ENCODE data around the gene HIF1A. TPM values are rescaled to one million over a fixed set of nuclear protein-coding genes. Genes with fewer than 3 reads are reported as not detected.
"Not testable (repeated sequence)": the region's sequence is repeated elsewhere in the genome, so short reads cannot be mapped to it uniquely, and the experiment has no call there.

Gene HIF1A
- total RNA-seq, 1 experiment from 2014 or later: 319 TPM

DNA sequence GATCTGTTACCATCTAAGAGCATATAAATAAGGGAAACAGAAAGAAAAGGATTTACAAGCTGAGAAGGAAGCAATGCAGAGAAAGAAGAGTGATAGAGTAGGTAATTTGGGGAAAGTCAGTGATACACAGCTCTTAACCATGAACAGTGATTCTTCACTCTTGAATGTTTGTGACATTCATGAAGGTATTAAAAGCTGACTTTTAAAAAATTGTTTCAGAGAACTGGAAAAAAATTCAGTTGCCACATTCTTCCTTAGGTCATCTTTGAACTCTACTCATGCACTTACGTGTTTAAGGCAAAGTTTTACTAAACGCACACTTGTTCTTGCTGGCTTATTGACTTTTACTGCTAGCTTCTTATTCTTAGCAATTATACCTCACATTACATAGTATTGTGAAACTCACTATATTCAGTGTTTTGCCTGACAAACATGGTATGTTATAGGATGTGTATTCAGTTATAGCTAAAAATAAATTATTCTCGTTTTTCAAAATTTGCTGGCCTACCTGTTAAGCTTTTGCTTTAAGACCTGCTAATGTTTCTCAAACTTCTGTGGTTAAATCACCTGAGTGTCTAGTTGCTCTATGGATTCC lies 10.9 kb downstream of the HIF1A start:
- peaks cover 46% of the 10 kb centered on the region for H3K4me1 ChIP-seq (ENCODE audit: insufficient read depth, low read length)
- H4K20me1 ChIP-seq (ENCODE audit: low read length): peaks cover 83% of the 10 kb centered on the region
- H3K9me2 ChIP-seq (replicated peaks; ENCODE audit: low read length): no peaks in the 10 kb centered on the region
- CTCF ChIA-PET: interaction anchor here (0.5 kb wide), 1 partner anchor 146 kb away, joined by 5 read pairs; no protein-coding TSS in a partner anchor
- no TSS peak for BruUV-seq (replicated peaks)
- H3K9ac ChIP-seq (ENCODE audit: low read length): no peak overlapping the region
- peaks cover 9% of the 10 kb centered on the region; the same call in 1 of the 2 replicates for H3K36me3 ChIP-seq (ENCODE audit: low read depth, low read length)
- H3K4me2 ChIP-seq (ENCODE audit: low read length): no peak overlapping the region
- POLR2A ChIA-PET (ENCODE audit: unreplicated experiment): no interaction called here
- peaks cover 18% of the 10 kb centered on the region for H3F3A ChIP-seq (ENCODE audit: low read length, unreplicated experiment)
- intact Hi-C loops (cut with micrococcal nuclease): no loop called here
- H3K4me3 ChIP-seq (ENCODE audit: low read length): no peak overlapping the region
- no peak overlapping the region for H3K27ac ChIP-seq (ENCODE audit: low read length)
- H2AFZ ChIP-seq (ENCODE audit: low read length): no peak overlapping the region
- ATAC-seq (no peak), DNase-seq (no peak)
- TF ChIP-seq EZH2phosphoT487 (IDR thresholded peaks at IDR 0.05; ENCODE audit: borderline replicate concordance, low read length): no peak
- TF ChIP-seq, protein P1, sequence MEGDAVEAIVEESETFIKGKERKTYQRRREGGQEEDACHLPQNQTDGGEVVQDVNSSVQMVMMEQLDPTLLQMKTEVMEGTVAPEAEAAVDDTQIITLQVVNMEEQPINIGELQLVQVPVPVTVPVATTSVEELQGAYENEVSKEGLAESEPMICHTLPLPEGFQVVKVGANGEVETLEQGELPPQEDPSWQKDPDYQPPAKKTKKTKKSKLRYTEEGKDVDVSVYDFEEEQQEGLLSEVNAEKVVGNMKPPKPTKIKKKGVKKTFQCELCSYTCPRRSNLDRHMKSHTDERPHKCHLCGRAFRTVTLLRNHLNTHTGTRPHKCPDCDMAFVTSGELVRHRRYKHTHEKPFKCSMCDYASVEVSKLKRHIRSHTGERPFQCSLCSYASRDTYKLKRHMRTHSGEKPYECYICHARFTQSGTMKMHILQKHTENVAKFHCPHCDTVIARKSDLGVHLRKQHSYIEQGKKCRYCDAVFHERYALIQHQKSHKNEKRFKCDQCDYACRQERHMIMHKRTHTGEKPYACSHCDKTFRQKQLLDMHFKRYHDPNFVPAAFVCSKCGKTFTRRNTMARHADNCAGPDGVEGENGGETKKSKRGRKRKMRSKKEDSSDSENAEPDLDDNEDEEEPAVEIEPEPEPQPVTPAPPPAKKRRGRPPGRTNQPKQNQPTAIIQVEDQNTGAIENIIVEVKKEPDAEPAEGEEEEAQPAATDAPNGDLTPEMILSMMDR (conservative IDR thresholded peaks at IDR 0.05; ENCODE audit: low read depth, low read length): no peak
- TF ChIP-seq EZH2 (IDR thresholded peaks at IDR 0.05; ENCODE audit: low read length, unreplicated experiment): no peak
- peaks cover 93% of the 10 kb centered on the region for H3K79me2 ChIP-seq (ENCODE audit: low read length)
- no peaks in the 10 kb centered on the region for H3K9me3 ChIP-seq (ENCODE audit: low read length)
- H3K27me3 ChIP-seq (ENCODE audit: low read length): no peaks in the 10 kb centered on the region

DNA sequence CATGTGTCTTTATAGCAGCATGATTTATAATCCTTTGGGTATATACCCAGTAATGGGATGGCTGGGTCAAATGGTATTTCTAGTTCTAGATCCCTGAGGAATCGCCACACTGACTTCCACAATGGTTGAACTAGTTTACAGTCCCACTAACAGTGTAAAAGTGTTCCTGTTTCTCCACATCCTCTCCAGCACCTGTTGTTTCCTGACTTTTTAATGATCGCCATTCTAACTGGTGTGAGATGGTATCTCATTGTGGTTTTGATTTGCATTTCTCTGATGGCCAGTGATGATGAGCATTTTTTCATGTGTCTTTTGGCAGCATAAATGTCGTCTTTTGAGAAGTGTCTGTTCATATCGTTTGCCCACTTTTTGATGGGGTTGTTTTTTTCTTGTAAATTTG lies 12.5 kb downstream of the HIF1A start:
- POLR2A ChIA-PET (ENCODE audit: unreplicated experiment); H3K36me3 ChIP-seq (ENCODE audit: low read depth, low read length); H3K4me2 ChIP-seq (ENCODE audit: low read length); DNase-seq; H3K27ac ChIP-seq (ENCODE audit: low read length); H3K27me3 ChIP-seq (ENCODE audit: low read length); ATAC-seq; intact Hi-C loops (cut with micrococcal nuclease); H3K9me3 ChIP-seq (ENCODE audit: low read length); H2AFZ ChIP-seq (ENCODE audit: low read length); H3K9ac ChIP-seq (ENCODE audit: low read length); H3K9me2 ChIP-seq (replicated peaks; ENCODE audit: low read length); H3K4me3 ChIP-seq (ENCODE audit: low read length); CTCF ChIA-PET: not testable (repeated sequence)
- Histone ChIP-seq H3K79me2 (ENCODE audit: low read length) (peaks cover 93% of the 10 kb centered on the region), H3K4me1 (ENCODE audit: insufficient read depth, low read length) (peaks cover 55% of the 10 kb centered on the region), H4K20me1 (ENCODE audit: low read length) (peaks cover 87% of the 10 kb centered on the region), H3F3A (ENCODE audit: low read length, unreplicated experiment) (peaks cover 22% of the 10 kb centered on the region)
- TSS peak; percentile 27 for BruUV-seq (replicated peaks)

DNA sequence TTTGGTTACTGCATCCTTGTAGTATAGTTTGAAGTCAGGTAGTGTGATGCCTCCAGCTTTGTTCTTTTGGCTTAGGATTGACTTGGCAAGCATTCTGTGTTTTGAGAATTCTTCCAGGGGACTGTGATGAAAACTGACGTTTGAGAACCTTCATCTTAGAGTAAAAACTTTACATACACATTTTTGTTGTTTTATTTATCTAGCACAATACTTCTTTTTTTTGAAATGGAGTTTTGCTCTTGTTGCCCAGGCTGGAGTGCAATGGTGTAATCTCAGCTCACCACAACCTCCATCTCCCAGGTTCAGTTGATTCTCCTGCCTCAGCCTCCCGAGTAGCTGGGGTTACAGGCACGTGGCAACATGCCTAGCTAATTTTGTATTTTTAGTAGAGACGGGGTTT lies 13.4 kb downstream of the HIF1A start:
- H3K9me2 ChIP-seq (replicated peaks; ENCODE audit: low read length); H3K36me3 ChIP-seq (ENCODE audit: low read depth, low read length); H2AFZ ChIP-seq (ENCODE audit: low read length); H3K27ac ChIP-seq (ENCODE audit: low read length); H3K9me3 ChIP-seq (ENCODE audit: low read length); H3K9ac ChIP-seq (ENCODE audit: low read length); H3K4me3 ChIP-seq (ENCODE audit: low read length); POLR2A ChIA-PET (ENCODE audit: unreplicated experiment); H3K27me3 ChIP-seq (ENCODE audit: low read length); intact Hi-C loops (cut with micrococcal nuclease); ATAC-seq; H3K4me2 ChIP-seq (ENCODE audit: low read length); BruUV-seq (replicated peaks); DNase-seq; CTCF ChIA-PET: not testable (repeated sequence)
- peaks cover 93% of the 10 kb centered on the region for H3K79me2 ChIP-seq (ENCODE audit: low read length)
- H3F3A ChIP-seq (ENCODE audit: low read length, unreplicated experiment): peaks cover 21% of the 10 kb centered on the region
- peaks cover 56% of the 10 kb centered on the region for H3K4me1 ChIP-seq (ENCODE audit: insufficient read depth, low read length)
- peaks cover 87% of the 10 kb centered on the region for H4K20me1 ChIP-seq (ENCODE audit: low read length)

Measured in PC-3 (cell line).